NCI-H69 (cell line): ENCODE data around the gene CCDC39.

Source experiments
- DNase-seq: peaks from one replicate; lab custom pipeline; 2025; lab: John Stamatoyannopoulos, UW

The CCDC39 gene

DNA sequence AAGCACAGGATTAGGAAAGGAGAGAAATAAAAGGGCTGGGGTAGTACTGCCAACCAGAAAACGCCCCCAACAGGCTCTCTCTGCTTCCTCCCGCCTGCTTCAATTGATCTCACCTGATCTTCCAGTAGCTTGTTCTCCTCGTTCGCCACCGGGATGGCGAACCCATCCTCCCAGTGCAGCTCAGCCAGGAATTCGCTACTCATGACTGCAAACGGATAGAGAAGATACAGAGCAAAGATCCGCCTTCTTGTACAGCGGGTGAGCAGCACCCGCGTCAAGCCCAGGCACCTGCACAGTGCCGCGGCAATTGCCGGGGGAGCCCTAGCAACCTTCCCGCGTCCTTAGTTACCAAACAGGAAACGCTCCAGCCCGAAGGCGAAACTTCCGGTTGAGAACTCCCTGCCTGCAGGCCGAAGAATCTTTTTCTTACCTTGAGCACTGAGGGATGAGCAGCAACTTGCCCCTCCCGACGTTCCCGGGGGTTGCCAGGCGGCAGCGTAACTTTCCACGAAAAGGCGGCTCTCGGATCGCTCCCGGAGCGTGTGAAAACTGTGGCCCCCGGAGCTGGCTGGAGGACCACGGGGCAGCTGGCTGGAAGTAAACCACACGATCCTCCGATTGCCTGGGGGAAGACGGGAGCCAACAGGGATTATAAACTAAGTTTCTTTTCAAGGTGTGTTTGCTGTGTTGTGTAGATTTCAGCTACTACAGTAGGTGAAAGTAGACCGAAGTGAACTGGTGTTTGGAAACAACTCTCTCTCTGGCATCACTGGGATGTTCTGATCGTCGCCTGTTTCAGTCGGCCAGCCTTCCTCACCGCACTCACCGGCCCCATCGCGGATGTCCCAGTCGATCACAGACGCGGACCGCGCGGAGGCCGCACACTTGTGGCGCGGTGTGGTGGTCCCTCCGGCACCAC, at the start of gene CCDC39:
TSS of gene CCDC39 (minus strand) at position 312 of the 919 bp plus-strand sequence. CDS start at position 203, 109 bp downstream.
- DNase-seq, result peak; percentile 98

DNA sequence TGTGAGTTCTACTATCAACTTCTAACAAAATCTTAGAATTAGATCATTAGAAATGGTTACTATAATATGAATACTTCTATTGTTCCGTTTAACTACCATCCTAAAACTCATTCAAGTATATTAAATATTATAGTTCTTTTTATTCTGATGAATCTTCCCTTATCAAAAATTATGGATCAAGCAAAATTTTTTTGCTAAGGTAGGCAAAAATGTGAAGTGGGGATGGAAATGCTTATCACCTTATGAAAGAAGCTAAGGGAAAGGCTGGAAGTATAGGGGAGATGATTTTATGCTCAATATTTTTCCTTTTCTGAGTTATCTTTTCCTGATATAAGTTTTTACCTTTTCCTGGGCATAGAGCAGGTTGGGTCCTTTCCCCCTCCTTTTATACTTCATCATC, 40.7 kb upstream of the CCDC39 start:
- peak; percentile 43 for DNase-seq

DNA sequence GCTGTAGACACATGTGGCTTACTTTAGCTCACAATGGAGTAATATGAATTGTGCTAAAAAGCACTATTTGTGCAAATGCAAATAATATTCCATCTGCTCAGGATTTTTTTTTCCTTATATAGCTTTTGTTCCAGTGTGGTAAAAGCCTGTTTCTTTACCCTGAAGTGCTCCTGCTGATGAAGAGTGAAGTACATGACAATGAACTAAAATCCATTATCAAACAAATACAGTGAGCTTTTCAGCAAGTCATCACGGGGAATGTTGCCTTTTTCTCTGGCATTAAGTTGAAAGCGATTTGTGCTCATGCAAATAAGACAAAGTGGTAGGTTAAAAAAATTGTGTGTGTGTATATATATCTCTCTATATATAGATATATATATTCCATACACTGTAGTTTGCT, 28.6 kb upstream of the CCDC39 start:
- peak; percentile 74 for DNase-seq

DNA sequence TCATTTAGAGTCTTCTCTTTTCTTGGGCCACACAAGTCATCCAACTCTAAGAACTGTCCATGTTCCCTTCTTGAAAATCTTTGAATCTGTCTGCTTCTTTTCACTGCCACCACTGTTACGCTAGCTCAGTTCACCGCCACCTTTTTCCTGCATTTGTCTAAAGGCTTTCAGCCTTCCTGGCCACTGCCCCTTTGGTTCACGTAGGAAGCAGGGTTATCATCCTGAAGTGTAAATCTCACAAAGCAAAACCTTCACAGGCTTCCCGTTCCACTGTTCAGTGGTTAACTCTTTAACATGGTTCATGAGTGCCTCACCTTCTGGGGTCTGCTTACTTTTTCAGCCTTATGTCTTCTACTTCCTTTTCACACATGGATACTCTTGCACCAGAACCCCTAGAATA, 26.3 kb upstream of the CCDC39 start:
- no peak for DNase-seq

DNA sequence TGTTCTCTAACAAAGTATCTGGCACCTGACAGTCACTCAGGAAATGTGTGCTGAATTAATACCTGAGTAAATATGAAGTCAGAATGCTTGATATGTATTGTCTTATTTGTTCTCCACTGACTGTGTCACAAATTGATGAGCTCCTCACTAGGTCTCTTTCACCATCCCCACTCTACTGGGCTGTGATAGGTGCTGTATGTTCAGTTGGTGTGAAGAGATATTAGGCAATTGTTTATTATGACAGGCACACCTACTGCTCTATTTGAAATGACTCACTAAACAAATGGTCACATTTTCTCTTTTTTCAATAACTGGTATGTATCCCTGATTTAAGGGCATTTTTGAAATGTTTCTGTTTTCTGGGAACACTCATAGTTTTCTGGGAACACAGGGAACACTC, 25.2 kb upstream of the CCDC39 start:
- no peak for DNase-seq

DNA sequence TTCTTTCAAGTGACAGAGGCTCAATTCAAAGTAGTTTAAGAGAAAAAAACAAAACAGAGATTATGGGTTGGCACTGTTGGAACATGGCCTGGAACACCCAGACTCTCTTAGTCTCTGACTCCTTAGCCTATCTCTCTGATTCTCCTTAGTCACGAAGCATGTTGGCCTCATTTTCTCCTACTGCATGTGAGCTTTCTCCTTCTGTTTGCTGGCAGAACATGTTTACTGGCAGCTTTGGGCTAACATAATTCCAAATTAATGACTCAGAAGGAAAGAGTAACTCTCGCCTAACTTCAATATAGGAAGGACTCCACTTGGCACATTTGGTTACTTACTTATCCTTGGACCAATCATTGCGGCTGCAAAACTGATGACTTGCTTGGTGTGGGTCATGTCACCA, 21.7 kb upstream of the CCDC39 start:
- no peak for DNase-seq

DNA sequence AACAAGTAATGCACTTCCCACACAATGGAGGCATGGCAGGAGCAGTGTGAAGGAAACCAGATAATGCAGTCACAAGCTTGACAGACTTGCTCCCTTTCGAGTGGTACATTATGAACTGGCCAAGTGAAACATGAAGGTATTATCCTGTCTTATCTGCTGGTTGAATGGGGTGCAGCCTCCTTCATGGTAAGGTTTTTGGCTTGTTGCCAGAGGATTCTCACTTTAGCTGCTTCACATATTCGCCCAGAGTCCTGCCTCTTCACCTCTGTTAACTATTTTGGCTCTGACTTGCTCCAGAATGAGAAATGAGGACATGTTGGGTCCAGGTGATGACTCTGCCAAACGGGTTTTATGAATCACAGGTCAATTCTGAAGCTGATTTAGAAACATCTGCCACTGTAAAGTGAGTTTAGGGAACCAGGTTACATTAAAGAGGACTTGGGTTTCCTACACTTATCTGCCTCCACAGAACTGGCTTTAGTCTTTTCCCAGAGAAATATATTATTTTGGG, 19.5 kb upstream of the CCDC39 start:
- DNase-seq, result peak; percentile 23

DNA sequence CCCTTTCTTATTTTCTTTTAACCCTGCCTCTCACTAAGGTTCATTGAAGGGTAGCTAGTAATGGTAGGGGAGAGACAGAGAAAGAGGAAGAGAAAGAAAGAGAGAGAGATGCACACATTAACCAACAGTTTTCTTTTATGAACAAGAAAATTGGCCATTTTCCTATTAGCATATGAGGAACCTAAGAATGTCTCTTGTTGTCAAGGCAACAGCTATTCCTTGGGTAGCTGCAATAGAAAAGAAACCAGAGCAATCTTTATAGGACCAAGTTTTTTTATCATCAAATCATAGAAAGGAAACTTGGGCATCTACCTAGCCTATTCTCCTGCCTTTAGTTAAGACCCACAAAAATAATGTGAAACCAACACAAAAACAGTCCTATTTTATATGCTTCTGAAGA, 15.0 kb upstream of the CCDC39 start:
- DNase-seq, result no peak

DNA sequence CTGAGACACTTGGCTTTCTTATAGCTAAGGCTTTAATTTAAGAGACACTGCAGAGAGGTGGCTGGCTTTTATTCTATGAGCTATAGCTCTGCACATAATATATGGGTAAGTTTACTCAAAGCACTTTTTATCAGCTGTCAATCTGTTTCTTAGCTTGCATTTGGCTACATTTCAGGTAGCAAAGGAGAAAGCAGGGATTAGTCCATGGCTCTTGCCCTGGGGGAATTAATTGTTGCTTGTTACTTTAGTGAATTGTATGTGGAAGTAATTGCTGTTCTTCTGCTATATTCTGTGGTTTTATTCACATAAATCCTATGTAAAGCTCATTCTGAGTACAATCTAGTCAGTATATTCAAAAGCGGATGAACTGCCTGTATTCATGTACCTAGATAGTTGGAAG, 14.4 kb upstream of the CCDC39 start:
- DNase-seq, result peak; percentile 84

DNA sequence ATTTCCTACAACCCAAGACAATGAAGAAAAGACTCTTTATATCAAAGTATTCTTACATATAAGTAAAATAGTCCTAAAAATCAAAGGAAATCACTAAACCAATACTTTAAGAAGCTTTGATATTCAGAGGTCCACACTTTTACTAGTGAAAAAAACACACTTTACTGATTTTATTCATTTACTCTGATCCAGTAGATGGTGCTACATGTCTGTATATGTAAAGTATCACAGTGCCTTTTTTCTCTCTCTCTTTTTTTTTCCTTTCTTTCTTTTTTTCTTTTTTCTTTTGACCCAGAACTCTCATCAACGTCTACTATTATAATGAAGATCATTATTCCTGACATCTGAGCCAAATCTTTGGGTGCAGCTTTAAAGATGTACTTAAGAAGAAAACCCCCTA, 10.8 kb upstream of the CCDC39 start:
- peak; percentile 64 for DNase-seq

DNA sequence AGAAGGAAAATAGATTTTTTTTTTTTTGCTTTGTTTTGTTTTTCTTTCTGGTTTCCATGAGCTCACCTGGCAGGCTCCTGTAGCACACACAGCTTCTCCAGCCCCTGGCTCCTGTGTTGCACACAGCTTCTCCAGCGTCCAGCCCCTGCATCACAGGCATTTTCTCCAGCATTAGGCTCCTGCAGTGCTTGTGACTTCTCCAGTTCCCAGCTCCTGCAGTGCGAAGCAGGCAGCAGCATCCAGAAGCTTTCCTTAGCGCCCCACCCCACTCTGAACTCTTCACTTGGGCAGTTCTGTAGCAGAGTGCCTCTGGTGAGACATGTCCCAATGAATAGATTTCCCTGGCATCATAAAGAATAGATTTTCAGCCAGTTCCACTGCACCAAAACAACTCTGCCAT, 5.5 kb upstream of the CCDC39 start:
- DNase-seq, result peak; percentile 83

DNA sequence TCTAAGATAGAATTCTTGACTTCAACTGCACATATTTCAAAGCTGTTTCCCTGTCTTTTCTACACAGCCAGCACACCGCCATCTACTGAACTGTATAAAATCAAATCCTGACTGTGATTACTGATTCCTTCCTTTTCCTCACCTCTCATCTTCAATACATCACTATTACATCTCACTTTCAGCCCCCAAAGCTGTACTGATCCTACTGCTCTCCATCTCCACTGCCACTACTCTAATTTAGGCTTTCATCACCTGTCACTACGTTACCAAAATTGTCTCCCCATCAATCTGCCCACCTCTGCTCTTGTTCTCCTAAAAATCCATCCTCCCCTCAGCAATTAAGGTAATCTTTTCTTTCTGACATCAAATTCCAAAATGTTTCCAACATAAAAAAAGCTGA, 4.5 kb upstream of the CCDC39 start:
- no peak for DNase-seq

DNA sequence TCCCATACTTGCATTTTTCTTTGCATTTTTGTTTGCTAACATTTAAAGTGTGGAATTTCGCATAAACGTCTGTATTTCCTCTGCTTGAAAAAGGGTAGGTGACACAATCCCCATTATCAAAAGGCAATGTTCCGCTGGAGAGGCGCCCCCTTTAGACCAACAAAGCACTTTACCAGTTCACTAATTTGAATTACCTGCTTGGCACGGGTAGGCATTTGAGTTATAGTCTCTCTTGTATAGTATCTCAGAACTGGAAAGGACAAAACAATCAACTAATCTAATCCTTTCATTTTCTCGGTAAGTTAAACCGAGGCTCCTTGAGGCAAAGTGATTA, 775 bp upstream of the CCDC39 start:
- DNase-seq, result peak; percentile 88

DNA sequence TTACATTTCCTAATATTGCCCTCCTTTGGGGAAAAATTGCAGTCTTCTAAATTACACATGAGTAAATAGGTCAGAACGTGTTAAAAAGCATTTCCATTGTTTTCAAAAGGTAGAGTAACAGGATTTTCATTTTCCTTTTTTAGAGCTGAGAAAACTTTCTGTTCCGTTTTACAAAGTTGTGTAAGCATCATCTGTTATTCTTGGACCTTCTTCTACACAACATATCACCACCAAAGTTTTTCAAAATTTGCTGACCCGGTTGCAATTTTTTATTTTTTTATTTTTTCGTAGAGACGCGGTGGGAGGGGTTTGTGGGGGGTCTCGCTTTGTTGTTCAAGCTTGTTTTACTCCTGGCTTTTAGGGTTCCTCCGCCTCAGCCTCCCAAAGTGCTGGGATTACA, 1.1 kb downstream of the CCDC39 start:
- peak; percentile 35 for DNase-seq

DNA sequence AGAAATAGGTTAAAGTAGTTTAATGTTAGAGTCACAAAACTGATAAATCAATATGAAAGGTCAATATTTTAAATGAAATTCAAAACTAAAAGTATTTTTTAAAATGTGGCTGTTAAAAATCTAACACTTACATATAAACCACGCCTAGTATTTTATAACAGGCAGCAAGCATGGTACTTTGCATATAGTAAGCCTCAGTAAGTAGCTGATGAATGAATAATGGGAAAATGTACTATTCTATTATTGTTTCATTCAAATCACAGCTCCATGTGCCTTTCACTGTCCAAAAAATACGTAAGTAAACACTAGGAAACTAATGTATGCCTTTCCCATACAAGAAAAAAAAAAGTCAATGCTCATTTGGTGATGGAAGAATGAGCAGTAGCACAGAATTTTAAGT, 17.8 kb downstream of the CCDC39 start:
- DNase-seq, result no peak

DNA sequence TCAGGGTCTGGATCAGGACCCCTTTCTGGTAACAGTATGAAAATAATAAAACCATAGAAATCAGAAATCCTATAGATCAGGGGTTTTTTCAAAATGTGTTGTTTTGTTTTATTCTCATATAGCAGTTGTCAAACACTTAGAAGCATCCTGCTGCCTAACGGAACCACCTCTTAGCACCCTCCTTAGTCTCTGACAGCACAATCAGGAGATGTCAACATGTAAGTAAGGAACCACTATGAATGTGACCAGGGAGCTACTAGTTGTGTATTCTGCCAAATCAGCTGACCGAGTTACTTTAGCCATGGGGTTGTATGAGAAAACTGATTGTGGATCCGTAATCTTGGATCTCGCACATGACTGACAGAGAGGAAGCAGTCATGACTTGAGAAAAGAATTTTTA, 22.2 kb downstream of the CCDC39 start:
- DNase-seq, result peak; percentile 12

DNA sequence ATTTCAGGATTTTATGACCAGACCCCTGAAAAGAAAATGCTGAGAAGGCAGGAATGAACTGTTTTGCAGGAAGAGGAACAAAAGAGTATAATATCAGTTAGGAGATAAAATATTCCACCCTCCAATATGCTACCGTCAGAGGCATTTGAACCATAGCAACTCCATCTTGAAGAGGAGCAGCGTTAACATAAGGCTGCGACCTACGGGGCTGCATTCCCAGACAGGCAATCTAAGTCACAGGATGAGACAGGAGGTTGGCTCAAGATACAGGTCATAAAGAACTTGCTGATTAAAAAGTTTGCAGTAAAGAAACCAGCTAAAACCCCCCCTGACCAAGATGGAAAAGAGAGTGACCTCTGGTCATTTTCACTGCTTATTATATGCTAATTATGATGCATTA, 22.9 kb downstream of the CCDC39 start:
- DNase-seq, result peak; percentile 69

DNA sequence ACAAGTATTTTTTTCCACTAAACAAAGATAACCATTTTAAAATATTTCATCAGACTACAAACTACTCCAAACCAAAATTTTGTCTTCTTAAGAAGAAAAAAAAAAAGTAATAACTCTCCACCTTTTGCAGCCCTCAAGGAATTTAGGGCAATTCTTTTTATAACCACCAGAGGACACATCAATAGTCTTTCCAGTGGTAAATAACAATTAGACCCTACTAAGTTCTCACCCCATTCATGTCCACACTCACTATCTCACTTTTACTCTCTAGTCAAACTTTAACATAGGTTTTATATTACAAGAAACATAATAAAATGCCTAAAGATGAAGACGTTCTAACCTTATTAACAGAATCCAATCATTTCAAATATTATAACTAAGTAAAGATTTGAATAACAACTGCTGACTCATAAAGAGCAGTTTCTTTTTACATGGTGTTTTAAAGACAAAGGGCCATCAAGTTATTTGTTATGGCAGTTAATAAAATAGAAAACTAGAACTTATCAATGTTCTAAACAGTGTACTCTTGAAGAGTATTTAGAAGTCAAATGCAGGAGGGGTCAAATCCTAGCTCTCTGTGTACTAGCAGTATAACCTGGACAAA, 33.0 kb downstream of the CCDC39 start:
- peak; percentile 34 for DNase-seq

DNA sequence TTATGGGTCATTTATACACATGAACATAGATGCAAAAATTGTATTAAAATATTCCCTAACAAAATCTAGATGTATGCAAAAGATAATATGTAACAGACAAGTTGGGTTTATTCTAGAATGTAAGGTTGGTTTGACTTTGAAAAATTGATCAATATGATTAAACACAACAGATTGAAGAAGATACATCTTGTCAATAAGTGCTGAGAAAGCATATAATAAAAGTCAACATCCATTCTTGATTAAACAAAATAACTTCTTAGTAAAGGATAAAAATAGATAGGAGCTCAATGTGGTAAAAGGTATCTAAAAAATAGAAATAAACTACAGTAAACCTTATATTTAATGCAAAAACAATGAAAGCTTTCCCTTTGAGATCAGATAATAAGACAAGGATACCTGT, 38.3 kb downstream of the CCDC39 start:
- no peak for DNase-seq

DNA sequence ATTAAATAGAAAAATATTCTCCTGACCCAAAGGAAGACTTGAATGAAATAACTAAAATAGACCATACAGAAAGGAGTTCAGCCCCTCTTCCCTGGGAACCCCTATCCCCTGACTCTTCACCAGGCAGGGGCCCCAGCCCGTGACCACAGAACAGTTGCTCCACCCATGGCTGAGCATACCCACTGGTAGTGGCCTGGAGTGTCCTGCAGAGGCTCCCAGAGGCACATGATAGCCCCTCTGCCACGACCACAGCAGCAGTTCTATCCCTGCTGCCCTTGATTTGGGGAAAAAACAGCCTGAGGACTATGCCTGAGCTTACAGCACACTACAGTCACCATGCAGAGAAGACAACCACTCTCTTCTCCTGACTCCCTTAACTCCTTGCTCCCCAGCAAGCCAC, 45.6 kb downstream of the CCDC39 start:
- peak; percentile 47 for DNase-seq

DNA sequence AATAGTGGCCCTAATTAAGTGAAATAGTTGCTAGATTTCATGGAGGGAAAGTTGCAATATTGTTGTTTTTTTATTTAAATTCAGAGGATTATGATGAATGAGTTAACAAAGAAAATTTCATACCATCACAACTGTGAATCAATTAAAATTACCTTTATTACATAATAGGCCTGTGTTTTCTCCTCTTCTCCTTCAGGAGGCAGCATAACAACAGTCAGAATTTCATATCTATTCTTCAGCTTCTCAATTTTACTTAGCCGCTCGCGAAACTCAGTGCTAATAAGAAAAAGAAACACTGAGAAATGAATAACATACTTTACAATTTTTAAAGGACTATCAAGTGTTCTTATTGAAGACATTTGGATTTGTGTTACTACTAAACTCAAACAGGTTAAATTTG, 48.0 kb downstream of the CCDC39 start:
- peak; percentile 38 for DNase-seq

DNA sequence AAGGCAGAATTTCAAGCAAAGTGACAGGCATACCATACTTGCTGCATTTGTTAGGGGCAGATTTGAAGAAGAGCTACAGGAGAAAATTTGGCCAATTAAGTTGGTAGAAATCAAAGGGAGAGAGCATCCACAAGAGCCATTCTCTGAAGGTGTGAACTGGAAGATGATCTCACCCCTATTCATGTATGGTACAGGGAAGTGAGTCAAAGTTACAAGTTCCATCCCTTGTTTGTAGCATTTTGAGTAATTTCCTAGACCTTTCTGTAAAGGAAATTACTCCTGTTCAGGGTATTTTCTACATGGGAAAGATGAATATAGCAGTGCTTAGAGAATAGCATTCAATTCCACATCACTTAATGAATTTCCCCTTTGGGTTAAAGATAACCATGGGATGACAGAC, 48.9 kb downstream of the CCDC39 start:
- DNase-seq, result no peak

DNA sequence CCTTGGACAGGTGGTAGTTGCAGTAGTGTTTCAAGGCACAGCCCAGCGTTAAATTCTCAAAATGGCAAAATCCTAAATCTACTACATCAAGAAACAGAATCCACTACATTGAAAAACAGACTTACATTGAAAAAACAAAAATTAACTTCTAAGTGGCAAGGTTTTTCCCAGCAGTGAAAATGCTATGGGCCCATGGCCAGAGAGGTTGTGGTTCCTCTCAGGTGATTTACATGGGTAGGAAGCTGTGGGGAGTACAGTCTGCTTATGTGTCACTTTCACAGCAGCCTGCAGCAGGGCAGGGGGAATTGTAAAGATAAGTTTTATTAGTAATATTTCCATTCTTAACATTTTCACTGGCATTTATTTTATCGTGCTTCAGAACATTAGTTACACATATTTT, 52.4 kb downstream of the CCDC39 start:
- no peak for DNase-seq

DNA sequence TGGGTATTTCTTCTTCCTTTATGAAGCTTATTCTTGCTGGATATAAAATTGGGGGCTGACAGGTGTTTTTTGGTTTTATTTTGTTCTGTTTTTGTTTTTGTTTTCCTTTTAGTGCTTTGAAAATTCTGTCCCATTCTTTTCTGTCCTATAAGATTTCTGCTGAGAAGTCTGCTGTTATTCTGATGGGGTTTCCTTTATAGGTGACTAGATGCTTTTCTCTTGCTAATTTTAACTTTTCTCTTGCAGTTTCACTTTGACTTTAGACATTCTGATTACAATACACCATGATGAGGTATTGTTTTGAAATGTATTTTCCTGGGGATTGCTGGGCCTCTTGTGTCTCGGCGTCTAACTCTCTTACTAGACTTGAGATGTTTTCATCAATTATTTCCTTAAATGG, 54.6 kb downstream of the CCDC39 start:
- DNase-seq, result no peak
